Stimulated activated effector memory CD8-positive, alpha-beta T cell treated with anti-CD3 and anti-CD28 coated beads, Interleukin-12 subunit alpha, Interleukin-12 subunit beta, amount 100 ng/mL, for 72 hours (primary cell): Measurements from ENCODE around the gene KCTD13.
A peak's percentile ranks its signal among the peaks of the same experiment; 100 is the strongest.
"Not testable (repeated sequence)": the region's sequence is repeated elsewhere in the genome, so short reads cannot be mapped to it uniquely, and the experiment has no call there.

ENCODE experiments used
- ATAC-seq: fragments of 150-1000 bp; cut with Tn5 transposase; 2 replicates; pipeline ENCODE4 v1.10.0; 2021
- DNase-seq, 2 donors: peaks; one replicate each; pipeline ENCODE4 v3.0.0; 2021 to 2022; ENCODE audit warnings: low spot score in 2 of 2
- H3K27ac Mint-ChIP-seq: one replicate; pipeline ENCODE4 v1.8.0; 2022; ENCODE audit warnings: mild to moderate bottlenecking, mixed read lengths
- H3K36me3 Mint-ChIP-seq: one replicate; pipeline ENCODE4 v1.8.0; 2022; ENCODE audit warnings: mild to moderate bottlenecking, mixed read lengths
- H3K4me1 Mint-ChIP-seq: one replicate; pipeline ENCODE4 v1.8.0; 2022; ENCODE audit warnings: mixed read lengths
- H3K4me3 Mint-ChIP-seq: one replicate; pipeline ENCODE4 v1.8.0; 2022; ENCODE audit warnings: mild to moderate bottlenecking, mixed read lengths
- H3K9me3 Mint-ChIP-seq: one replicate; pipeline ENCODE4 v1.8.0; 2022; ENCODE audit warnings: mixed read lengths

Gene KCTD13

GRCh38 chr16:29959821-29960220, 33.8 kb upstream of the KCTD13 start:
- not testable (repeated sequence) for H3K27ac Mint-ChIP-seq, H3K36me3 Mint-ChIP-seq, H3K4me3 Mint-ChIP-seq, H3K9me3 Mint-ChIP-seq, DNase-seq, ATAC-seq
- H3K4me1 Mint-ChIP-seq: peaks cover 18% of the 10 kb centered on the region

DNA sequence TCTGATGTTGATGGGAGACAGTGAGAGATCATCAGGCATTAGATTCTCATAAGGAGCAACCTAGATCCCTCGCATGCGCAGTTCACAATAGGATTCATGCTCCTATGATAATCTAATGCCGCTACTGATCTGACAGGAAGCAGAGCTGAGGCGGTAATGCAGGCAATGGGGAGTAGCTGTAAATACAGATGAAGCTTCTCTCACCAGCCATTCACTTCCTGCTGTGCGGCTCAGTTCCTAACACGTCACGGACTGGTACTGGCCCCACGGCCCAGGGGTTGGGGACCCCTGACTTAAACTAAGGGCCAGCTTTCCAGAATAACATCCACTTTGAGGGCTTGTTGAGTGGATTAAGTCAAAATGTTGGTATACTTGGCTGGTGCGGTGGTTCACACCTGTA, 33.3 kb upstream of the KCTD13 start:
- no peaks in the 10 kb centered on the region for H3K9me3 Mint-ChIP-seq
- no peak overlapping the region for H3K27ac Mint-ChIP-seq
- no peak overlapping the region for H3K4me3 Mint-ChIP-seq
- no peaks in the 10 kb centered on the region for H3K36me3 Mint-ChIP-seq
- DNase-seq (no peak), ATAC-seq (no peak)
- H3K4me1 Mint-ChIP-seq: peaks cover 18% of the 10 kb centered on the region

DNA sequence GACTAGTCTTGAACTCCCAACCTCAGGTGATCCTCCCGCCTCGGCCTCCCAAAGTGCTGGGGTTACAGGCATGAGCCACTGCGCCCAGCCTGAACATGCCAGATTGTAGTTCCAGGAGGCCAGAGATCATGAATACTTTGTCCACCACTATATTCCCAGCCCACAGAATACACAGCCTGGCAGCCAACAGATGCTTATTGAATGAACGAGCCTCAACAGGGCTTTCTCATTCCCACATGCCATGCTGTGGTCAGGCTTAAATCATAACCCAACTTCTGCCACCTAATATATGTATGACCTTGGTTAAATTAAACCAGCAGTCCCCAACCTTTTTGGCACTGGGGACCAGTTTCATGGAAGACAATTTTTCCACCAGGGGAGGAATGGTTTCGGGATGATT, 32.7 kb upstream of the KCTD13 start:
- ATAC-seq (no peak), DNase-seq (no peak)
- Mint-ChIP-seq H3K4me1 (peaks cover 18% of the 10 kb centered on the region), H3K9me3 (no peaks in the 10 kb centered on the region), H3K36me3 (no peaks in the 10 kb centered on the region), H3K27ac (no peak overlapping the region), H3K4me3 (no peak overlapping the region)

GRCh38 chr16:29951625-29952365, 25.8 kb upstream of the KCTD13 start:
- DNase-seq: no peak
- Mint-ChIP-seq H3K9me3 (peaks cover 3% of the 10 kb centered on the region), H3K27ac (peak overlapping the region; percentile 34), H3K4me1 (no peaks in the 10 kb centered on the region), H3K36me3 (no peaks in the 10 kb centered on the region), H3K4me3 (no peak overlapping the region)
- ATAC-seq: no peak

DNA sequence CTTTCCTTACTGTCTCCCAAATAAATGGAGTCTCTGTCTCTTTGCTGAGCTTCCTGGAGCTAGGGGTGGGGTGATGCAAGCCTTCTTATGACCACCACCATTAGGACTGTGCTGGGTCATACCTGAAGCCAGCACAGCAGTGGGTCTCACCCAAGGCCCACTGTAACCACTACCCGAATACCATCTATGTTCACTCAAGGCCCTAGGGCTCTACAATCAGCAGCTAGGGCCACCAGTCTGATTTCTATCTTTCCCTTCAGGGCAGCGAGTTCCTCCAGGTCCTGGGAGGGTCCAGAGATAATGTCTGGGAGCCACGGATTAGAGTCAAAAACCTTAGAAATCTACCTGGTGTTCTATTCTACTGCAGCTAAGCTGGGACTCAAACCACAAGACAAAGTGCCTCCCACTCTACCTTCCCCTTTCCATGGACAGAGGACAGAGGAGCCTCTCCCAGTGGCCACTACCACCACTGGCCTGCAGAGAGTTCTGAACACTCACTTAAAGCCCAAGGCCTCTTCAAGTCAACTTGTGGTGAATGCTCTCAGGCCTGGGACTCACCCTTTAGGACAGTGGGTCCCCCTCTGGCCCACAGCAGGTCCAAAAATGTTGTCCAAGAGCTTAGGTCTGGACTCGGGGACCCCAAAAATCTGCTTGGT, 24.9 kb upstream of the KCTD13 start:
- Mint-ChIP-seq H3K9me3 (peaks cover 3% of the 10 kb centered on the region), H3K4me1 (no peaks in the 10 kb centered on the region), H3K36me3 (no peaks in the 10 kb centered on the region), H3K4me3 (no peak overlapping the region), H3K27ac (no peak overlapping the region)
- ATAC-seq (no peak), DNase-seq (no peak)

- no peak overlapping the region for H3K27ac Mint-ChIP-seq
- H3K9me3 Mint-ChIP-seq: peaks cover 3% of the 10 kb centered on the region
- no peak overlapping the region for H3K4me3 Mint-ChIP-seq
- H3K36me3 Mint-ChIP-seq: no peaks in the 10 kb centered on the region
- H3K4me1 Mint-ChIP-seq: no peaks in the 10 kb centered on the region
- DNase-seq: no peak
- no peak for ATAC-seq
Observed at GRCh38 chr16:29947897-29948296, 21.9 kb upstream of the KCTD13 start.

GRCh38 chr16:29943846-29944799, 18.1 kb upstream of the KCTD13 start:
- no peak for DNase-seq
- H3K27ac Mint-ChIP-seq: no peak overlapping the region

GRCh38 chr16:29940656-29941055, 14.6 kb upstream of the KCTD13 start:
- no peaks in the 10 kb centered on the region for H3K36me3 Mint-ChIP-seq
- H3K4me3 Mint-ChIP-seq: no peak overlapping the region
- H3K4me1 Mint-ChIP-seq: no peaks in the 10 kb centered on the region
- ATAC-seq: no peak
- no peak for DNase-seq
- H3K27ac Mint-ChIP-seq: no peak overlapping the region
- no peaks in the 10 kb centered on the region for H3K9me3 Mint-ChIP-seq

More at GRCh38 chr16:29943846-29944799, 18.1 kb upstream of the KCTD13 start:
- Mint-ChIP-seq H3K4me1 (no peaks in the 10 kb centered on the region), H3K4me3 (no peak overlapping the region), H3K36me3 (no peaks in the 10 kb centered on the region), H3K9me3 (no peaks in the 10 kb centered on the region)
- ATAC-seq: no peak

- not testable (repeated sequence) for H3K4me3 Mint-ChIP-seq, DNase-seq, H3K9me3 Mint-ChIP-seq, H3K36me3 Mint-ChIP-seq, H3K27ac Mint-ChIP-seq, ATAC-seq
- H3K4me1 Mint-ChIP-seq: peaks cover 11% of the 10 kb centered on the region
Observed at GRCh38 chr16:29931750-29932149, 5.7 kb upstream of the KCTD13 start.

- H3K4me3 Mint-ChIP-seq: peak overlapping the region; percentile 91
- no peaks in the 10 kb centered on the region for H3K9me3 Mint-ChIP-seq
- H3K27ac Mint-ChIP-seq: no peak overlapping the region
- peaks cover 38% of the 10 kb centered on the region for H3K4me1 Mint-ChIP-seq
- no peak for ATAC-seq
- no peak for DNase-seq
- peaks cover 38% of the 10 kb centered on the region for H3K36me3 Mint-ChIP-seq
Observed at GRCh38 chr16:29927070-29927905, 1.3 kb upstream of the KCTD13 start.

DNA sequence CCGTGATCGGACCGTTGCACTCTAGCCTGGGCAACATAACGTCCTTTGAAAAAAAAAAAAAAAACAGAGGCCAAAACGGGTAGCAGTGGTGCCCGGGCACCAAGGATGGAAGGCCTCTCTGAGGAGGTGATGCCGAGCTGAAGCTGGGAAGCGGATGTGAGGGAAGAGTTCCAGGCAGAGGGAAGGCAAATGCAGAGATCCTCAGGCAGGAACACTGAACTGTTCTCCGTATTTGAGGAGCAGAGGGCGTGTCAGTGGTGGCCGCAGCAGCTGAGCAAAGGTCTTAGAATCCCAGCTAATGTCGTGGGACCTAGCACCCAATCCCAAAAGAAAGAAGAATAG, 656 bp upstream of the KCTD13 start:
- no peaks in the 10 kb centered on the region for H3K9me3 Mint-ChIP-seq
- peaks cover 38% of the 10 kb centered on the region for H3K4me1 Mint-ChIP-seq
- ATAC-seq (no peak), DNase-seq (no peak)
- H3K27ac Mint-ChIP-seq: peak overlapping the region; percentile 93
- H3K4me3 Mint-ChIP-seq: peak overlapping the region; percentile 91
- peaks cover 44% of the 10 kb centered on the region for H3K36me3 Mint-ChIP-seq

- Mint-ChIP-seq H3K4me3 (peak overlapping the region; percentile 91), H3K4me1 (peaks cover 48% of the 10 kb centered on the region), H3K36me3 (peaks cover 58% of the 10 kb centered on the region), H3K27ac (peak overlapping the region; percentile 93), H3K9me3 (no peaks in the 10 kb centered on the region)
- ATAC-seq: no peak
- no peak for DNase-seq
Observed at GRCh38 chr16:29925105-29925756, 795 bp downstream of the KCTD13 start.

GRCh38 chr16:29922986-29923501, 3.0 kb downstream of the KCTD13 start:
- no peak overlapping the region for H3K4me3 Mint-ChIP-seq
- no peaks in the 10 kb centered on the region for H3K9me3 Mint-ChIP-seq
- ATAC-seq (no peak), DNase-seq (no peak)
- peaks cover 50% of the 10 kb centered on the region for H3K4me1 Mint-ChIP-seq
- peak overlapping the region; percentile 72 for H3K27ac Mint-ChIP-seq
- peaks cover 76% of the 10 kb centered on the region for H3K36me3 Mint-ChIP-seq

DNA sequence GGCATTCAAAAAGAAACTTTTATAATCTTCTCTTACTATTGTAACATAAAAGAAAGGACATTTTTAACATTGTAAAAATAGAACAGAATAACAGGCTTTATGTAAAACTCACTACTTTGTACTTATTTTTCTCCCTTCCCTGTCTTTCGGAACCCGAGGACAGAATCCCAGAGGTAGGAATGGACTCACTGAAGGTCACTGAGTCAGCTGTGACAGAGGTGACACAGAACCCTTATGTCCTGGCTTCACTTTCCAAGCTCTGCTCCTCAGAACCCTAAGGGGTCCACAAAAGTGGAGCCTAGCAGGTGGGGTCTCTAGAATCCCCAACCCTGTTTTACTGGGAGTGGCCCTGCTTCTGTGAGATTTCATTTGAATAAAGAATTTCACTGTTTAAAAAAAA, 3.7 kb downstream of the KCTD13 start:
- H3K4me1 Mint-ChIP-seq: peaks cover 45% of the 10 kb centered on the region

More for the DNA sequence above, 3.7 kb downstream of the KCTD13 start:
- ATAC-seq (no peak), DNase-seq (no peak)
- peaks cover 84% of the 10 kb centered on the region for H3K36me3 Mint-ChIP-seq
- no peak overlapping the region for H3K4me3 Mint-ChIP-seq
- no peaks in the 10 kb centered on the region for H3K9me3 Mint-ChIP-seq
- H3K27ac Mint-ChIP-seq: peak overlapping the region; percentile 72
